ENCODE measurements around the gene DNAH17. TPM values are rescaled to one million over a fixed set of nuclear protein-coding genes. Genes with fewer than 3 reads are reported as not detected.
A peak's percentile ranks its signal among the peaks of the same experiment; 100 is the strongest.

Gene DNAH17
- total RNA-seq, 2 experiments from 2014 or later = 0.19 to 0.42 TPM

GRCh38 chr17:78390241-78391050, 186.8 kb downstream of the DNAH17 start:
- CTCF ChIA-PET = interaction anchor here (0.8 to 2.2 kb wide), 4 partner anchors 13 to 55 kb away, joined by 3 to 10 read pairs (median 5); partner anchors contain the start of gene PGS1
- no peak for DNase-seq
- no peaks in the 10 kb centered on the region for H3K27me3 Mint-ChIP-seq (ENCODE audit: low read depth)
- peaks cover 38% of the 10 kb centered on the region for H3K36me3 Mint-ChIP-seq (ENCODE audit: low read depth)
- no peaks in the 10 kb centered on the region for H3K9me3 Mint-ChIP-seq
- peaks cover 72% of the 10 kb centered on the region for H3K4me1 Mint-ChIP-seq (ENCODE audit: low read depth)
- intact Hi-C loops (cut with micrococcal nuclease) = no loop called here
- H3K4me3 Mint-ChIP-seq = no peak overlapping the region
- H3K27ac Mint-ChIP-seq = peak overlapping the region; percentile 73

GRCh38 chr17:78387977-78388941, 188.9 kb downstream of the DNAH17 start:
- Mint-ChIP-seq H3K9me3 (no peaks in the 10 kb centered on the region), H3K27ac (peak overlapping the region; percentile 99), H3K4me3 (peak overlapping the region; percentile 57), H3K36me3 (ENCODE audit: low read depth) (peaks cover 35% of the 10 kb centered on the region), H3K4me1 (ENCODE audit: low read depth) (peaks cover 89% of the 10 kb centered on the region), H3K27me3 (ENCODE audit: low read depth) (no peaks in the 10 kb centered on the region)
- intact Hi-C loops (cut with micrococcal nuclease) = no loop called here
- CTCF ChIA-PET = interaction anchor here (0.6 to 1.4 kb wide), 8 partner anchors 8 to 206 kb away, joined by 3 to 7 read pairs (median 3); no protein-coding TSS in a partner anchor
- DNase-seq = peak; percentile 48

GRCh38 chr17:78384479-78385175, 192.6 kb downstream of the DNAH17 start:
- H3K27me3 Mint-ChIP-seq (ENCODE audit: low read depth) = no peaks in the 10 kb centered on the region
- H3K9me3 Mint-ChIP-seq = no peaks in the 10 kb centered on the region
- H3K27ac Mint-ChIP-seq = peak overlapping the region; percentile 99
- H3K4me3 Mint-ChIP-seq = peak overlapping the region; percentile 70
- intact Hi-C loops (cut with micrococcal nuclease) = no loop called here
- peaks cover 98% of the 10 kb centered on the region for H3K4me1 Mint-ChIP-seq (ENCODE audit: low read depth)
- DNase-seq = peak; percentile 46
- CTCF ChIA-PET = interaction anchor here (0.7 to 4.7 kb wide), 6 partner anchors 21 to 122 kb away, joined by 3 to 35 read pairs (median 4); no protein-coding TSS in a partner anchor
- peaks cover 51% of the 10 kb centered on the region for H3K36me3 Mint-ChIP-seq (ENCODE audit: low read depth)

DNA sequence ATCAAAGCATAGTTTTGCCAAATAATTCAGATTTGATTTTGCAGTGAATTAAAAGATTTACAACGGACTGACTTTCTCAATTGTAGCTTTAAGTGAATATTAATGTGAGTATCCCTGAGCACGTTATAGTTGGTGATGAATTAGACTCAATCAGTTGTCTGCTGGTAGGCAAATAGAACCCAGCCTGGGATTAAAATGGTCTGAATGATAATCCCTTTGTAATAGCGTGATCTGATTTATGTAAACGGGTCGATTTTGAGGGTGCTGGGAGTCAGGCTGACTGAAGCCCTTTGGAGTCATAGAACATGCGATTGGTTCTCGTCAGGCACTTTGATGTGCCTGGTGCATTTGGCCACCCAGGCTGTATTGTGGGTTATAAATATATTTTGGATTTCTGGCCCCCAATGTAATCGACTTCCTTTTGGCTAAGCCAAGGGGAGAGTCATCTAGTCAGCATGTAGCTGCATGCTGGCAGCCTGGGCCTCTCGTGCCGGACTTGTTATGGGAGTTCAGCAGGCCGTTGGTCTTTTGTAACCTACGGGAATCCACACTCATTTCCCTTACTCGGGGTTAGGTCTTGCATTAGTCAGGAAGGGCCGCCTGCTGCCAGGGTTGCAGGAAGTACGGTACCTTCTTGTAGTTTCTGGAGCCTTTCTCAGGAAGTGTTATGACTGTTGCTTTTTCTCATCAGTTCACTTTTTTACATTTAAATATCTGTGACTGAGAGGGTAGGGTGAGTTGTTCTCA, 193.3 kb downstream of the DNAH17 start:
- Mint-ChIP-seq H3K27ac (peak overlapping the region; percentile 99), H3K36me3 (ENCODE audit: low read depth) (peaks cover 54% of the 10 kb centered on the region), H3K4me3 (peak overlapping the region; percentile 70), H3K27me3 (ENCODE audit: low read depth) (no peaks in the 10 kb centered on the region), H3K9me3 (no peaks in the 10 kb centered on the region), H3K4me1 (ENCODE audit: low read depth) (peaks cover 96% of the 10 kb centered on the region)
- CTCF ChIA-PET = interaction anchor here (0.9 to 4.7 kb wide), 4 partner anchors 20 to 34 kb away, joined by 3 to 35 read pairs (median 4); no protein-coding TSS in a partner anchor
- DNase-seq = peak; percentile 88
- intact Hi-C loops (cut with micrococcal nuclease) = no loop called here

GRCh38 chr17:78381601-78382232, 195.5 kb downstream of the DNAH17 start:
- intact Hi-C loops (cut with micrococcal nuclease) = no loop called here
- Mint-ChIP-seq H3K9me3 (no peaks in the 10 kb centered on the region), H3K4me3 (peak overlapping the region; percentile 93), H3K36me3 (ENCODE audit: low read depth) (peaks cover 45% of the 10 kb centered on the region), H3K27ac (peak overlapping the region; percentile 99), H3K27me3 (ENCODE audit: low read depth) (no peaks in the 10 kb centered on the region), H3K4me1 (ENCODE audit: low read depth) (peaks cover 84% of the 10 kb centered on the region)
- CTCF ChIA-PET = interaction anchor here (1.2 to 4.7 kb wide), 4 partner anchors 10 to 41 kb away, joined by 3 to 35 read pairs (median 6); no protein-coding TSS in a partner anchor
- peak; percentile 75 for DNase-seq

- Mint-ChIP-seq H3K27ac (peak overlapping the region; percentile 99), H3K4me3 (peak overlapping the region; percentile 93), H3K36me3 (ENCODE audit: low read depth) (peaks cover 39% of the 10 kb centered on the region), H3K27me3 (ENCODE audit: low read depth) (no peaks in the 10 kb centered on the region), H3K9me3 (no peaks in the 10 kb centered on the region), H3K4me1 (ENCODE audit: low read depth) (peaks cover 78% of the 10 kb centered on the region)
- CTCF ChIA-PET = interaction anchor here (4.7 kb wide), 1 partner anchor 19 kb away, joined by 35 read pairs; no protein-coding TSS in a partner anchor
- intact Hi-C loops (cut with micrococcal nuclease) = no loop called here
- no peak for DNase-seq
These were observed 196.8 kb downstream of the DNAH17 start for GRCh38 chr17:78380370-78380769.

DNA sequence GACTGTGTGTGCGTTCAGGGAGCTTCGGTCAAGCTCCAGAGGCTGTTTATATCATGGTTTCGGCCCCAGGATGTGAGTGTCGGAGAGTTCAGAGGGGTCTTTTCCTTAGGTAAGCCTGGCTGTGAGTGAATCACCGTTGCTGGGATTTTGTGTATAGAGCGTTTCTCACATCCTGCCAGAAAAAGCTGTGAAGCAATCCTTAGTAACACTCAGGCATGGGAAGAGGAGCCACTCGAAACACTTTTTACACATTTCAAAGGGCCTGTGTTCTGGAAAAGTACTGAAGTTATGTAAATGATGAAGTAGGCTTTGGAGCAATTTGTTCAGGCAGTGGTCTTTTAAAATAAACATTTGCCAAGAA, 198.1 kb downstream of the DNAH17 start:
- Mint-ChIP-seq H3K9me3 (no peaks in the 10 kb centered on the region), H3K36me3 (ENCODE audit: low read depth) (peaks cover 32% of the 10 kb centered on the region), H3K4me1 (ENCODE audit: low read depth) (peaks cover 70% of the 10 kb centered on the region), H3K4me3 (peak overlapping the region; percentile 93), H3K27me3 (ENCODE audit: low read depth) (no peaks in the 10 kb centered on the region), H3K27ac (peak overlapping the region; percentile 99)
- intact Hi-C loops (cut with micrococcal nuclease) = no loop called here
- DNase-seq = no peak
- CTCF ChIA-PET = interaction anchor here (1.4 to 2.9 kb wide), 2 partner anchors 18 to 43 kb away, joined by 3 to 12 read pairs; no protein-coding TSS in a partner anchor

- no peaks in the 10 kb centered on the region for H3K9me3 Mint-ChIP-seq
- H3K27ac Mint-ChIP-seq = peak within 1 kb of the TSS; percentile 99
- H3K27me3 Mint-ChIP-seq (ENCODE audit: low read depth) = no peaks in the 10 kb centered on the region
- H3K4me1 Mint-ChIP-seq (ENCODE audit: low read depth) = peaks cover 63% of the 10 kb centered on the region
- intact Hi-C loops (cut with micrococcal nuclease) = no loop called here
- peak within 1 kb of the TSS; percentile 93 for H3K4me3 Mint-ChIP-seq
- CTCF ChIA-PET = interaction anchor here (1.4 to 2.9 kb wide), 3 partner anchors 11 to 43 kb away, joined by 3 to 12 read pairs (median 4); no protein-coding TSS in a partner anchor
- H3K36me3 Mint-ChIP-seq (ENCODE audit: low read depth) = peaks cover 28% of the 10 kb centered on the region
- peak; percentile 86 for DNase-seq
These were observed 198.7 kb downstream of the DNAH17 start, which contains the start of gene PGS1 for GRCh38 chr17:78378225-78379130. Gene PGS1 (plus strand): TSS chr17:78378649. CDS start chr17:78378666, 17 bp downstream.

DNA sequence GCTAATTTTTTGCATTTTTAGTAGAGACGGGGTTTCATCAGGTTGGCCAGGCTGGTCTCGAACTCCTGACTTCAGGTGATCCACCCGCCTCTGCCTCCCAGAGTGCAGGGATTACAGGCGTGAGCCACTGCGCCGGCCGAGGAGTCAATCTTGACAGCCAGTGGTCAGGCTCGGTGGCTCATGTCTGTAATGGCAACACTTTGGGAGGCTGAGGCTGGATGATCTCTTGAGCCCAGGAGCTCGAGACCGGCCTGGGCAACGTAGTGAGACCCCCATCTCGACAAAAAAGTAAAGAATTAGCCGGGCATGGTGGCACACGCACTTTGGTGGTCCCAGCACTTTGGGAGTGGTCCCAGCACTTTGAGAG, 199.4 kb downstream of the DNAH17 start:
- H3K27me3 Mint-ChIP-seq (ENCODE audit: low read depth) = no peaks in the 10 kb centered on the region
- no peaks in the 10 kb centered on the region for H3K9me3 Mint-ChIP-seq
- intact Hi-C loops (cut with micrococcal nuclease) = loop anchor here (1.0 kb wide), 1 partner anchor 14 kb away; no protein-coding TSS in a partner anchor
- peak overlapping the region; percentile 93 for H3K4me3 Mint-ChIP-seq
- peaks cover 57% of the 10 kb centered on the region for H3K4me1 Mint-ChIP-seq (ENCODE audit: low read depth)
- CTCF ChIA-PET = interaction anchor here (0.8 to 2.9 kb wide), 4 partner anchors 10 to 38 kb away, joined by 3 to 12 read pairs (median 4); no protein-coding TSS in a partner anchor
- peaks cover 26% of the 10 kb centered on the region for H3K36me3 Mint-ChIP-seq (ENCODE audit: low read depth)
- H3K27ac Mint-ChIP-seq = peak overlapping the region; percentile 71
- no peak for DNase-seq

DNA sequence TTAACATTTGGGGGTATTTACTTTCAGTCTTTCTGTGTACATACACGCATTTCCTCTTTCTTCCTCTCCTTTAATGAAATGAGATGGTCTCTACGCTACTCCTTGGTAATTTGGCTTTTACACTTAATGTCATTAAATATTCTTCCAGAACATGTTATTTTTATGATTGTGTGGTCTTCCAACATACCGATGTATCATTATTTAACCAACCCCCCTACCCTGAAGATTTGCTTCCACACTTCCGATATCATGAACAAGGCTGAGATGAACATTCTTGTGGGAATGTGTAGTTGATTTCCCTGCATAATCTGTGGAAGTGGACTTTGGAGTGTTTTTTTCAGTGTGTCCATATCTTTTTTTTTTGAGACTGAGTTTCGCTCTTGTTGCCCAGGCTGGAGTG, 201.0 kb downstream of the DNAH17 start:
- Mint-ChIP-seq H3K4me3 (no peak overlapping the region), H3K27me3 (ENCODE audit: low read depth) (no peaks in the 10 kb centered on the region), H3K27ac (no peak overlapping the region), H3K36me3 (ENCODE audit: low read depth) (peaks cover 15% of the 10 kb centered on the region), H3K9me3 (no peaks in the 10 kb centered on the region), H3K4me1 (ENCODE audit: low read depth) (peaks cover 40% of the 10 kb centered on the region)
- intact Hi-C loops (cut with micrococcal nuclease) = no loop called here
- CTCF ChIA-PET = interaction anchor here (1.4 to 2.8 kb wide), 3 partner anchors 12 to 36 kb away, joined by 4 to 12 read pairs (median 11); no protein-coding TSS in a partner anchor
- no peak for DNase-seq
